HG03354 (cell line): Measurements from ENCODE around the gene SORD.
"Not testable (repeated sequence)": the region's sequence is repeated elsewhere in the genome, so short reads cannot be mapped to it uniquely, and the experiment has no call there.

Experiments used
- ATAC-seq: cut with Tn5 transposase; IDR thresholded peaks from one replicate; pipeline ENCODE4 v1.9.1; 2021; ENCODE audit warnings: mild to moderate bottlenecking; ENCODE audit not compliant: unreplicated experiment, poor library complexity, severe bottlenecking

Gene SORD

GRCh38 chr15:45022871-45023658 lies at the start of gene SORD:
Gene SORD (plus strand): TSS chr15:45023195. CDS start chr15:45023284, 89 bp downstream.
- peak; percentile 94 for ATAC-seq

DNA sequence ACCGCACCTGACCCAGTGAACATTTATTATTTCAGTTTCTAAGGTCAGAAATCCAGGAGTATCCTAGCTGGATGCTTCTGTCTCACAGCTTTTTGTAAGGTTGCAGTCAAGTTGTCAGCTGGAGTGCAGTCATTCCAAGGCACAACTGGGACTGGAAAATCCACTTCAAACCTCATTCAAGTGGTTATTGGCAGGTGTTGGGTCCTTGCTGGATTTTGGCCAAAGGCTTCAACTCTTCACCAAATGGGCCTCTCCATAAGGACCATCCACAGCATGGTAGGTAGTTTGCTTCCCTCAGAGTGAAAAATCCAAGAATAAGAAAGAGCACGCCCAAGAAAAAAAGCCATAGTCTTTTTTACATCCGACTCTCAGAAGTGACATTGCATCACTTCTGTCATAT lies 46.8 kb upstream of the SORD start:
- ATAC-seq = not testable (repeated sequence)

GRCh38 chr15:44977781-44978180 lies 45.2 kb upstream of the SORD start:
- ATAC-seq = not testable (repeated sequence)

GRCh38 chr15:44979617-44980339 lies 43.2 kb upstream of the SORD start:
- ATAC-seq = not testable (repeated sequence)

- ATAC-seq = not testable (repeated sequence)
Observed at GRCh38 chr15:44984144-44984543, 38.9 kb upstream of the SORD start.

DNA sequence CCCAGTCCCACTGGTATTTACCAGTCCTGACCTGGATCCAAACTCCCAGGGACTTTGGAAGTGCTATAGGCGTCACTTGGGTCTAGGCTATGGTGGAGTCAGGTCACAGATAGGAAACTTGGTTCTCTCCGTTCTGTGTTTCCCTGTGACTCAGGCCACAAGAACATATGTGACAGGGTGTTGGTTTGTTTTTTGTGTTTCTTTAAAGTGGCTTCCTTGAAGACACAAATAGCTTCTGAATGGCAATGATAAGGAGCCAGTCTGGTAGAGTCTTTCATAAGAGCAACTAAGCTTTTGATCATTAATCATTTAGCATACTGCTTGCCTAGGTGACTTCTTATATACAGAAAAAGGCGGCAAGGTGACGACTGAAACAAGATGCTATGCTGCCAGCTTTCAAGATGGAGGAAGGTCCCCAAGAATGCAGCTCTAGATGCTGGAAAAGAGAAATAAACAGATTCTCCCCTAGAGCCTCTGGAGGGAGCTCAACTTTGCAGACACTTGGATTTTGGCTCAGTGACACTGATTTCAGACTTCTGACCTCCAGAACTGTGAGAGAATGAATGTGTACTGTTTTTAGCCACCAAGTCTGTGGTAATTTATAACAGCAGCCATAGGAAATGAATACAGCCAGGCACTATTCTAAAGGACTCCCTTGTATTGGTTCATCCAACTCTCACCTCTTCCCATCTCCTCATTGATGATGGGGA lies 36.5 kb upstream of the SORD start:
- ATAC-seq = not testable (repeated sequence)

- ATAC-seq = not testable (repeated sequence)
Observed at GRCh38 chr15:44987711-44988110, 35.3 kb upstream of the SORD start.

- ATAC-seq = not testable (repeated sequence)
Observed at GRCh38 chr15:44988184-44988869, 34.7 kb upstream of the SORD start.

- not testable (repeated sequence) for ATAC-seq
Observed at GRCh38 chr15:44988870-44989219, 34.1 kb upstream of the SORD start.

DNA sequence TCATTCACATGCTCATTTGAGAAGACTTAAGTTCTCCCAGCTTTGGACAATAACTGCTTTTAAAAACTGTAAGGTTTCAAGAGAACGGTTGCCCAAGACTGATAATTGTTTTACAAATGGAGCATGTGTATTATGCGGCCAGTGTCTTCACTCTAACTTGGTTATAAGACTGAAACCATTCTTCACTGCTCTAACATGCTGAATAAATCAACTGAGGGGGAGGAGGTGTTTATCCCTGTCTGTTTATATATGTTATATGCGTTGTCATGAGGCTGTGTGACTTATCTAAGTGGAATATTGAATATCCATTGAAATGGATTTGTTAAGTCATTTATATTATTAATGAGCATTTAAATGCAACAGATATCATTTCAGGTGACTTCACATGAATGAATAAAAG lies 25.4 kb upstream of the SORD start:
- not testable (repeated sequence) for ATAC-seq

- no peak for ATAC-seq
Observed at GRCh38 chr15:44999105-44999504, 23.9 kb upstream of the SORD start.

- ATAC-seq = not testable (repeated sequence)
Observed at GRCh38 chr15:45001180-45001579, 21.8 kb upstream of the SORD start.

- not testable (repeated sequence) for ATAC-seq
Observed at GRCh38 chr15:45003731-45004410, 19.1 kb upstream of the SORD start.

GRCh38 chr15:45004590-45005175 lies 18.3 kb upstream of the SORD start:
- not testable (repeated sequence) for ATAC-seq

DNA sequence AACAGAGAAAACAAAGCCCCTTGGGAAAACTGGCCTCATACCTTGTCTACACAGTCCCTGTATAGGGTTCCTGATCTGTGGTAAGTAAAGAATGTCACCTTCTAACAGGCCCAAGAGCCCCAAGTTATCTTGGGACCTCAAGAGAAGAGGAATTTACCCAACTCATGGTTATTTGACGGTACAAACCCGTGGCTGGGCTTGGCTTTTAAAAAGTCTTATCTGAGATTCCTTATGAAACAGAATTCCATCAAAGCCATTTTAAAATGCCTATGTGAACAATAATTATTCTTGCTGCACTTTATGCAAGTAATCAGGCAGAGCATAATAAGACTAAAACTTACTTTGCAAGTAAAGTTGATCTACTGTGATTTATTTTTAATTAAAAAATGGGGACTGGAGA lies 13.9 kb upstream of the SORD start:
- ATAC-seq = no peak

DNA sequence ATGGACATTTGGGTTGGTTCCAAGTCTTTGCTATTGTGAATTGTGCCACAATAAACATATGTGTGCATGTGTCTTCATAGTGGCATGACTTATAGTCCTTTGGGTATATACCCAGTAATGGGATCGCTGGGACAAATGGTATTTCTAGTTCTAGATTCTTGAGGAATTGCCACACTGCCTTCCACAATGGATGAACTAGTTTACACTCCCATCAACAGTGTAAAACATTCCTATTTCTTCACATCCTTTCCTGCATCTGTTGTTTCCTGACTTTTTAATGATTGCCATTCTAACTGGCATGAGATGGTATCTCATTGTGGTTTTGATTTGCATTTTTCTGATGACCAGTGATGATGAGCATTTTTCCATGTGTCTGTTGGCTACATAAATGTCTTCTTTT lies 7.9 kb upstream of the SORD start:
- not testable (repeated sequence) for ATAC-seq

DNA sequence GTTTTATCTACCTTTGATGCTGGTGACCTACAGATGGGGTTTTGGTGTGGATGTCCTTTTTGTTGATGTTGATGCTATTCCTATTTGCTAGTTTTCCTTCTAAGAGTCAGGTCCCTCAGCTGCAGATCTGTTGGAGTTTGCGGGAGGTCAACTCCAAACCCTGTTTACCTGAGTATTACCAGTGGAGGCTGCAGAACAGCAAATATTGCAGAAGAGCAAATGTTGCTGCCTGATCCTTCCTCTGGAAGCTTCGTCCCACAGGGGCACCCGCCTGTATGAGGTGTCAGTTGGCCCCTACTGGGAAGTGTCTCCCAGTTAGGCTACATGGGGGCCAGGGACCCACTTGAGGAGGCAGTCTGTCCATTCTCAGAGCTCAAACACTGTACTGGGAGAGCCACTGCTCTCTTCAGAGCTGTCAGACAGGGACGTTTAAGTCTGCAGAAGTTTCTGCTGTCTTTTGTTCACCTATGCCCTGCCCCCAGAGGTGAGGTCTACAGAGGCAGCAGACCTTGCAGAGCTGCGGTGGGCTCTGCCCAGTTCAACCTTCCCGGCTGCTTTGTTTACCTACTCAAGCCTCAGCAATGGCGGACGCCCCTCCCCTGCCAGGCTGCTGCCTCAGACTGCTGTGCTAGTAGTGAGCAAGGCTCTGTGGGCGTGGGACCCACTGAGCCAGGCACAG lies 2.6 kb upstream of the SORD start:
- not testable (repeated sequence) for ATAC-seq

DNA sequence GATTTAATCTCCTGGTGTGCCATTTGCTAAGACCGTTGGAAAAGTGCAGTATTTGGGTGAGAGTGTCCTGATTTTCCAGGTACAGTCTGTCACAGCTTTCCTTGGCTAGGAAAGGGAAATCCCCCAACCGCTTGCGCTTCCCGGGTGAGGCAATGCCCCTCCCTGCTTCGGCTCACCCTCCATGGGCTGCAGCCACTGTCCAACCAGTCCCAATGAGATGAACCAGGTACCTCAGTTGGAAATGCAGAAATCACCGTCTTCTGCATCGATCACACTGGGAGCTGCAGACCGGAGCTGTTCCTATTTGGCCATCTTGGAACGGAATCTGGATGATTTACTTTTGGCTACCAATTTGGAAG lies 2.1 kb upstream of the SORD start:
- not testable (repeated sequence) for ATAC-seq

- no peak for ATAC-seq
Observed at GRCh38 chr15:45021348-45021747, 1.6 kb upstream of the SORD start.
